Left colon (tissue), 2 donors: ENCODE data around the gene MYBPC3. TPM values are rescaled to one million over a fixed set of nuclear protein-coding genes. Genes with fewer than 3 reads are reported as not detected.
"Not testable (repeated sequence)": the region's sequence is repeated elsewhere in the genome, so short reads cannot be mapped to it uniquely, and the experiment has no call there.

Source experiments
- ATAC-seq: fragments of 200-7000 bp; cut with Tn5 transposase; one replicate; pipeline ENCODE4 v1.9.1; 2020; ENCODE audit warnings: mild to moderate bottlenecking, moderate library complexity
- DNase-seq, 2 donors: peaks; one replicate each; pipeline ENCODE4 v3.0.0-alpha.2; 2020
- intact Hi-C, 2 donors: fragments of 100-400 bp; cut with DNase I in 1 of 2; cut with micrococcal nuclease in 1 of 2; formaldehyde crosslinking; loops; one replicate each; pipeline versions ENCODE4 v1.11.2 to v1.14.0; 2022; cut with DNase I, micrococcal nuclease
- total RNA-seq, 2 donors: library from RNA; stranded (reverse); fragmentation: NEBNext Ultra II Directional; extraction: Animal tissue kit (Norgen Biotek cat#: 25700); gene quantifications; one replicate each; pipeline ENCODE4 v1.2.1, GENCODE V29; 2021
- donor health status: DM: no; HTN: no; CAD: no.
- donor health status: DM: yes; HTN: yes; CAD: no.

MYBPC3 gene
- total RNA-seq, 2 donors from 2014 or later: not detected

GRCh38 chr11:47348131-47348802 is 4.2 kb downstream of the MYBPC3 start:
- no peak for DNase-seq
- ATAC-seq: no peak
- intact Hi-C loops: no loop called here

- intact Hi-C loops: no loop called here
- ATAC-seq (no peak), DNase-seq (no peak)
Measured at GRCh38 chr11:47347137-47347536, 5.4 kb downstream of the MYBPC3 start.

- DNase-seq (no peak), ATAC-seq (no peak)
- intact Hi-C loops: no loop called here
Measured at GRCh38 chr11:47345890-47346563, 6.5 kb downstream of the MYBPC3 start.

- intact Hi-C loops: no loop called here
- ATAC-seq (no peak), DNase-seq (no peak)
Measured at GRCh38 chr11:47342854-47343253, 9.6 kb downstream of the MYBPC3 start.

- DNase-seq (no peak), ATAC-seq (no peak)
- intact Hi-C loops: no loop called here
Measured at GRCh38 chr11:47342036-47342803, 10.3 kb downstream of the MYBPC3 start.

GRCh38 chr11:47340980-47341775 is 11.3 kb downstream of the MYBPC3 start:
- intact Hi-C loops: no loop called here
- ATAC-seq: no peak
- no peak for DNase-seq

- intact Hi-C loops: no loop called here
- ATAC-seq (no peak), DNase-seq (no peak)
Measured at GRCh38 chr11:47340010-47340409, 12.5 kb downstream of the MYBPC3 start.

GRCh38 chr11:47338396-47339241 is 13.9 kb downstream of the MYBPC3 start:
- intact Hi-C loops: no loop called here
- DNase-seq (no peak), ATAC-seq (no peak)

GRCh38 chr11:47337229-47337924 is 15.1 kb downstream of the MYBPC3 start:
- ATAC-seq (peak; percentile 18), DNase-seq (no peak)
- intact Hi-C loops: no loop called here

- intact Hi-C loops: no loop called here
- ATAC-seq (no peak), DNase-seq (no peak)
Measured at GRCh38 chr11:47336595-47336994, 15.9 kb downstream of the MYBPC3 start.

GRCh38 chr11:47335733-47336132 is 16.8 kb downstream of the MYBPC3 start:
- ATAC-seq (no peak), DNase-seq (no peak)
- intact Hi-C loops: no loop called here

GRCh38 chr11:47334699-47335411 is 17.6 kb downstream of the MYBPC3 start:
- intact Hi-C loops, ATAC-seq, DNase-seq: not testable (repeated sequence)

GRCh38 chr11:47333886-47334443 is 18.5 kb downstream of the MYBPC3 start:
- intact Hi-C loops: no loop called here
- ATAC-seq: no peak

GRCh38 chr11:47333526-47333845 is 19.0 kb downstream of the MYBPC3 start:
- no peak for ATAC-seq
- intact Hi-C loops: no loop called here
- DNase-seq: no peak

More at GRCh38 chr11:47333886-47334443, 18.5 kb downstream of the MYBPC3 start:
- no peak for DNase-seq

- intact Hi-C loops: no loop called here
- no peak for DNase-seq
- ATAC-seq: no peak
Measured at GRCh38 chr11:47332791-47333525, 19.5 kb downstream of the MYBPC3 start.

- intact Hi-C loops: no loop called here
- DNase-seq: no peak
- no peak for ATAC-seq
Measured at GRCh38 chr11:47332303-47332711, 20.2 kb downstream of the MYBPC3 start.
